OCI-LY7 (cell line): Measurements from ENCODE around the gene MRPS10. TPM values are rescaled to one million over a fixed set of nuclear protein-coding genes. Genes with fewer than 3 reads are reported as not detected.

Source experiments
- BruUV-seq: library from RNA; stranded (reverse); fragments of 400-500 nt; replicated peaks from 2 replicates; lab custom pipeline; 2021; lab: Mats Ljungman, UMichigan
- CTCF ChIA-PET: fragments of 300-600 bp; sonication (Branson Sonifier 250); formaldehyde crosslinking; loops from one replicate; lab custom pipeline; 2022; ENCODE audit warnings: antibody characterized with exemption; ENCODE audit not compliant: unreplicated experiment; lab: Charles Lee
- POLR2A ChIA-PET: fragments of 300-600 bp; sonication (Branson Sonifier 250); formaldehyde crosslinking; loops from one replicate; lab custom pipeline; 2022; ENCODE audit warnings: antibody characterized with exemption; lab: Charles Lee
- DNase-seq: peaks from one replicate; pipeline ENCODE4 v3.0.0-alpha.2; 2015; ENCODE audit warnings: low spot score
- H2AFZ ChIP-seq: fragments of 200-600 bp; sonication (generic), shearing (Covaris generic); 2 replicates; pipeline ENCODE4 v1.6.1; 2014; ENCODE audit warnings: mild to moderate bottlenecking, antibody characterized with exemption, low read length, moderate library complexity
- H3K27ac ChIP-seq: fragments of 200-600 bp; sonication (generic); 2 replicates; pipeline ENCODE4 v1.5.1; 2014; ENCODE audit warnings: mixed run types, low read depth, mild to moderate bottlenecking, moderate library complexity, low read length, inconsistent platforms; ENCODE audit not compliant: poor library complexity, severe bottlenecking
- H3K36me3 ChIP-seq: fragments of 200-600 bp; sonication (generic); 2 replicates; pipeline ENCODE4 v1.6.1; 2014; ENCODE audit warnings: mild to moderate bottlenecking, antibody characterized with exemption, low read length, moderate library complexity, mixed read lengths; ENCODE audit not compliant: insufficient read depth
- H3K4me1 ChIP-seq: fragments of 200-600 bp; sonication (generic); 2 replicates; pipeline ENCODE4 v1.5.1; 2014; ENCODE audit warnings: mild to moderate bottlenecking, low read length; ENCODE audit not compliant: insufficient read depth, poor library complexity, severe bottlenecking
- H3K4me2 ChIP-seq: fragments of 200-600 bp; sonication (generic); 2 replicates; pipeline ENCODE4 v1.6.1; 2014; ENCODE audit warnings: mild to moderate bottlenecking, low read length
- H3K4me3 ChIP-seq: fragments of 200-600 bp; sonication (generic); 2 replicates; pipeline ENCODE4 v1.5.1; 2014; ENCODE audit warnings: mild to moderate bottlenecking, low read depth, low read length; ENCODE audit not compliant: poor library complexity, severe bottlenecking
- H3K79me2 ChIP-seq: fragments of 200-600 bp; sonication (generic); 2 replicates; pipeline ENCODE4 v1.6.1; 2016; ENCODE audit warnings: low read depth, mild to moderate bottlenecking, low read length, moderate library complexity, mixed read lengths; ENCODE audit not compliant: insufficient read depth
- H3K9me2 ChIP-seq: fragments of 200-600 bp; sonication (generic); 2 replicates; pipeline ENCODE4 v1.6.1; 2016; ENCODE audit warnings: mild to moderate bottlenecking, low read length, mixed read lengths; ENCODE audit not compliant: insufficient read depth
- H3K9me3 ChIP-seq: fragments of 200-600 bp; sonication (generic); 2 replicates; pipeline ENCODE4 v1.6.1; 2014; ENCODE audit warnings: mild to moderate bottlenecking, mixed run types, low read length, mixed read lengths
- H4K20me1 ChIP-seq: fragments of 200-600 bp; sonication (generic); 2 replicates; pipeline ENCODE4 v1.6.1; 2014; ENCODE audit warnings: mild to moderate bottlenecking, antibody characterized with exemption, low read length, moderate library complexity, mixed read lengths; ENCODE audit not compliant: insufficient read depth
- EZH2phosphoT487 ChIP-seq: fragments of 200-600 bp; sonication (generic); IDR thresholded peaks from 2 replicates; pipeline ENCODE4 v1.6.1; 2018; ENCODE audit warnings: low read depth, borderline replicate concordance, mild to moderate bottlenecking, mixed run types, antibody characterized with exemption, low read length, moderate library complexity, mixed read lengths
- intact Hi-C: fragments of 100-400 bp; cut with micrococcal nuclease; formaldehyde crosslinking; loops from one replicate; pipeline ENCODE4 v1.10.0; 2022; ENCODE audit not compliant: unreplicated experiment
- total RNA-seq, 2 experiments: library from RNA; depleted of rRNA in 1 of 2; stranded (reverse); fragments of >200 nt in 1 of 2; shearing (Covaris generic) in 1 of 2; gene quantifications; 2 replicates each; pipeline ENCODE4 v1.2.3, GENCODE V29; 2014 to 2022
- TF ChIP-seq, protein P1 (sequence below): fragments of 200-600 bp; sonication (generic); conservative IDR thresholded peaks from 2 replicates; pipeline ENCODE4 v1.5.1; 2014; ENCODE audit warnings: mild to moderate bottlenecking, antibody characterized with exemption, low read length, moderate library complexity, mixed read lengths

MRPS10 gene
- total RNA-seq, 2 experiments from 2014 or later = 25.8 to 45.0 TPM

DNA sequence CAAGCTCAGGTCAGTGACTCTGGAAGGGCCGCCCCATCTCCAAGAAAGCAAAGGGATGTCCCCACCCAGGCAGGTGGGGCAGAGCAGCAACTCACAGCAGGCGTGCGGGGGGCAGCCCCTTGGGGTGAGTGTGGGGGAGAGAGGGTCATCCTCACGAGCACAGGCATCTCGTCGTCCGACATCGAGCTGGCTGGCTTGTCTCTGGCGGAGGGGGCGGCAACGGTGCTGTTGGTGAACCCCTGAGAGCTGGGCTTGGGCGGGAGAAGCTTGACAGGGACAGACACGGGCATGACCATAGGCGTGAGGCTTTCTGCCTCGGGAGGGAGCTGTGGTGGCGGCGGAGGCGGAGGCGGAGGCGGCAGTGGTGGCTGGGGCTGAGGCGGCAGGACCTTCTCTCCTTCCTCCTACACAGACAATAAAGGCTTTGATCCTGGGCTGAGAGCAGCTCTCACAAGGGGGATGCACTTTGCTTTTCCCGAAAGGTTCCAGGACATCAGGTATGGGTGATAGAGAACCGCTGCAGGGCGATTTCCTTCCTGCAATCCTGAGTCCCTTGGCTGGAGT, 45.6 kb upstream of the MRPS10 start:
- no peak for TF ChIP-seq EZH2phosphoT487
- TF ChIP-seq, protein P1, sequence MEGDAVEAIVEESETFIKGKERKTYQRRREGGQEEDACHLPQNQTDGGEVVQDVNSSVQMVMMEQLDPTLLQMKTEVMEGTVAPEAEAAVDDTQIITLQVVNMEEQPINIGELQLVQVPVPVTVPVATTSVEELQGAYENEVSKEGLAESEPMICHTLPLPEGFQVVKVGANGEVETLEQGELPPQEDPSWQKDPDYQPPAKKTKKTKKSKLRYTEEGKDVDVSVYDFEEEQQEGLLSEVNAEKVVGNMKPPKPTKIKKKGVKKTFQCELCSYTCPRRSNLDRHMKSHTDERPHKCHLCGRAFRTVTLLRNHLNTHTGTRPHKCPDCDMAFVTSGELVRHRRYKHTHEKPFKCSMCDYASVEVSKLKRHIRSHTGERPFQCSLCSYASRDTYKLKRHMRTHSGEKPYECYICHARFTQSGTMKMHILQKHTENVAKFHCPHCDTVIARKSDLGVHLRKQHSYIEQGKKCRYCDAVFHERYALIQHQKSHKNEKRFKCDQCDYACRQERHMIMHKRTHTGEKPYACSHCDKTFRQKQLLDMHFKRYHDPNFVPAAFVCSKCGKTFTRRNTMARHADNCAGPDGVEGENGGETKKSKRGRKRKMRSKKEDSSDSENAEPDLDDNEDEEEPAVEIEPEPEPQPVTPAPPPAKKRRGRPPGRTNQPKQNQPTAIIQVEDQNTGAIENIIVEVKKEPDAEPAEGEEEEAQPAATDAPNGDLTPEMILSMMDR = no peak
- Histone ChIP-seq H3K4me3 (no peak overlapping the region), H3K79me2 (no peaks in the 10 kb centered on the region), H3K27ac (no peak overlapping the region), H4K20me1 (no peaks in the 10 kb centered on the region), H3K36me3 (0 out of 2 replicates have a peak, but pooled peaks cover 3% of the 10 kb centered on the region), H3K4me2 (no peak overlapping the region), H3K4me1 (peaks cover 8% of the 10 kb centered on the region), H3K9me2 (no peaks in the 10 kb centered on the region), H3K9me3 (no peaks in the 10 kb centered on the region), H2AFZ (no peak overlapping the region)
- DNase-seq = no peak
- intact Hi-C loops = loop anchor here (5.0 kb wide), 1 partner anchor 269 kb away; no protein-coding TSS in a partner anchor
- ChIA-PET POLR2A (no interaction called here), CTCF (no interaction called here)
- BruUV-seq = no TSS peak

DNA sequence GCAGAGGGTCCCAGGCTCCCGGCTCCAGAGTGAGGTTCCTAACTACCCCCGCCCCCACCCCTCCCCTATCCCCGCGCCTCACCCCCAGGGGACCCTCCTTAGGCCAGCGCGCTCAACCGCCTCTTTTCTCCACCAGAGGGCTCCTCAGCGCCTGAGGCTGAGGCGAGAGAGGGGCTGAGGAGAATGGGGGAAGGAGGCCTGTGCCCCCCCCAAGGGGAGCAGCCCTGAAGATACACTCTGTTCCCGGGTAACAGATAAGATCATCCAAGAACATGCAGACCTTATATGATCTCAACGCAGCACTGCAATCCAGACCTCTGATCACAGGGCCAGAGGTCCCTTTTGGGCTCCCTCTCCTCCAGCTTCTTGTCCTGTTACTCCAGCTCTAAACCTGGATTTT, 43.3 kb upstream of the MRPS10 start:
- no peaks in the 10 kb centered on the region for H3K9me3 ChIP-seq
- H3K4me3 ChIP-seq = peak overlapping the region; percentile 42
- no peak overlapping the region for H2AFZ ChIP-seq
- TF ChIP-seq, protein P1 = peak; percentile 77
- no peak for TF ChIP-seq EZH2phosphoT487
- H3K79me2 ChIP-seq = no peaks in the 10 kb centered on the region
- intact Hi-C loops = loop anchor here (2.0 to 5.0 kb wide), 2 partner anchors 271 to 286 kb away; no protein-coding TSS in a partner anchor
- no TSS peak for BruUV-seq
- no peak overlapping the region for H3K27ac ChIP-seq
- CTCF ChIA-PET = interaction anchor here (1.0 kb wide), 1 partner anchor 287 kb away, joined by 5 read pairs; no protein-coding TSS in a partner anchor
- POLR2A ChIA-PET = no interaction called here
- H3K4me1 ChIP-seq = peaks cover 8% of the 10 kb centered on the region
- DNase-seq = peak; percentile 58
- no peaks in the 10 kb centered on the region for H3K9me2 ChIP-seq
- H3K4me2 ChIP-seq = peak overlapping the region; percentile 48; the same call in 1 of the 2 replicates
- no peaks in the 10 kb centered on the region for H4K20me1 ChIP-seq
- H3K36me3 ChIP-seq = 0 out of 2 replicates have a peak, but pooled peaks cover 3% of the 10 kb centered on the region

DNA sequence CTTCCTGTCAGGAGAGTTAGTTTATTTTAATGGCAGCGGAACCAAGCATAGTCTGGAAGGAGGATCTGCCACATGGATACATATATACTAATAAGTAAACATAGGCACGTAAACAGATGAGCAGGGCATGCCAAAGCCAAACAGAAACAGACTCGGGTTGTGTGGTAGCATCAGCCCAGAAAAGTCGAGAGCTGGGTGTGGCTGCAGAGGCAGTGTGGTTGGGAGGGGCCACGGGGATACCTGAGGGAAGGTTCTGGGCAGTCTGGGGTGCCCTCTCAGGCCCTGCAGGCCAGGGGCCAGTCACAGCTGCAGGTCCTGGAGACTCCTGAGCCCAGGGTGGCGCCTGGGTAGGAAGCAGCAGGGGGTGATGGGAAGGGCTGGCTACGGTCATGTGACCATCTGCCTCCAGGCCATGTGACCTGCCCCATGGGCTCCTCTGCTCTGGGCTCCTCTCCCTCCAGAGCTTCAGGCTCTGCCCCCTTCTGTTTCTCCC, 42.8 kb upstream of the MRPS10 start:
- DNase-seq = peak; percentile 58
- TF ChIP-seq, protein P1 = no peak
- no peak for TF ChIP-seq EZH2phosphoT487
- Histone ChIP-seq H3K79me2 (no peaks in the 10 kb centered on the region), H3K9me3 (no peaks in the 10 kb centered on the region), H3K4me3 (peak overlapping the region; percentile 42), H3K36me3 (0 out of 2 replicates have a peak, but pooled peaks cover 3% of the 10 kb centered on the region), H3K4me2 (peak overlapping the region; percentile 48; the same call in 1 of the 2 replicates), H2AFZ (no peak overlapping the region), H3K4me1 (peaks cover 8% of the 10 kb centered on the region), H3K9me2 (no peaks in the 10 kb centered on the region), H4K20me1 (no peaks in the 10 kb centered on the region), H3K27ac (no peak overlapping the region)
- no TSS peak for BruUV-seq
- intact Hi-C loops = loop anchor here (2.0 to 5.0 kb wide), 2 partner anchors 272 to 286 kb away; no protein-coding TSS in a partner anchor
- CTCF ChIA-PET = interaction anchor here (1.0 kb wide), 1 partner anchor 287 kb away, joined by 5 read pairs; no protein-coding TSS in a partner anchor
- POLR2A ChIA-PET = no interaction called here
